Lower leg skin (tissue), 3 donors: ENCODE data around the gene MPHOSPH10.
"Not testable (repeated sequence)": the region's sequence is repeated elsewhere in the genome, so short reads cannot be mapped to it uniquely, and the experiment has no call there.

ENCODE experiments used
- POLR2A ChIP-seq, 2 donors: fragments of 450-650 bp; IDR thresholded peaks; one replicate each; pipeline ENCODE4 v1.6.1; 2016 to 2017; ENCODE audit warnings: antibody characterized with exemption in 2 of 2, mild to moderate bottlenecking in 1 of 2, moderate library complexity in 1 of 2
- TF ChIP-seq, protein P1 (sequence below), 3 donors: fragments of 450-650 bp; IDR thresholded peaks; one replicate each; pipeline ENCODE4 v1.5.1; 2016; ENCODE audit warnings: antibody characterized with exemption in 3 of 3, mild to moderate bottlenecking in 3 of 3, moderate library complexity in 2 of 3

DNA sequence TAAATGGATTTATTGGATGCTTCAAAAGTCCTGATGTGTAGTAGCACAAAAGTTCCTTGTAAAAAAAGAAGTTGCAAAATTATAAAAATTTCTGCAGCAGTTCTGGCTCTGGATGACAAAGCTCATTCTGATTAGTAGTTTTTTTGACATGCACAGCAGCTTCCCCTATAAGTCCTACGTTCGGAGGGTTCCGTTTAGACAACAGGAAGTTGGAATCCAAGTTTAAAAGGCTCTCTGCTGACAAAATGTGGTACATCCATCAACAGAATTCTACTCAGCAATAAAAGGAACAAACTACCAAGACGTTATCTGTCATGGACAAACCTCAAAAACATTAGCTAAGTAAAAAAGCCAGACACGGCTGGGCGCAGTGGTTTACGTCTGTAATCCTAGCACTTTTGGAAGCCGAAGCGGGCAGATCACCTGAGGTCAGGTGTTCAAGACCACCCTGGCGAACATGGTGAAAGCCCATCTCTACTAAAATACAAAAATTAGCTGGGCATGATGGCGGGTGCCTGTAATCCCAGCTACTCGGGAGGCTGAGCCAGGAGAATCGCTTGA lies 46.6 kb upstream of the MPHOSPH10 start:
- TF ChIP-seq, protein P1, sequence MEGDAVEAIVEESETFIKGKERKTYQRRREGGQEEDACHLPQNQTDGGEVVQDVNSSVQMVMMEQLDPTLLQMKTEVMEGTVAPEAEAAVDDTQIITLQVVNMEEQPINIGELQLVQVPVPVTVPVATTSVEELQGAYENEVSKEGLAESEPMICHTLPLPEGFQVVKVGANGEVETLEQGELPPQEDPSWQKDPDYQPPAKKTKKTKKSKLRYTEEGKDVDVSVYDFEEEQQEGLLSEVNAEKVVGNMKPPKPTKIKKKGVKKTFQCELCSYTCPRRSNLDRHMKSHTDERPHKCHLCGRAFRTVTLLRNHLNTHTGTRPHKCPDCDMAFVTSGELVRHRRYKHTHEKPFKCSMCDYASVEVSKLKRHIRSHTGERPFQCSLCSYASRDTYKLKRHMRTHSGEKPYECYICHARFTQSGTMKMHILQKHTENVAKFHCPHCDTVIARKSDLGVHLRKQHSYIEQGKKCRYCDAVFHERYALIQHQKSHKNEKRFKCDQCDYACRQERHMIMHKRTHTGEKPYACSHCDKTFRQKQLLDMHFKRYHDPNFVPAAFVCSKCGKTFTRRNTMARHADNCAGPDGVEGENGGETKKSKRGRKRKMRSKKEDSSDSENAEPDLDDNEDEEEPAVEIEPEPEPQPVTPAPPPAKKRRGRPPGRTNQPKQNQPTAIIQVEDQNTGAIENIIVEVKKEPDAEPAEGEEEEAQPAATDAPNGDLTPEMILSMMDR (IDR thresholded peaks at IDR 0.05), result not testable (repeated sequence)
- TF ChIP-seq POLR2A (IDR thresholded peaks at IDR 0.05), result not testable (repeated sequence)
